ENCODE measurements around the gene PALLD.

DNA sequence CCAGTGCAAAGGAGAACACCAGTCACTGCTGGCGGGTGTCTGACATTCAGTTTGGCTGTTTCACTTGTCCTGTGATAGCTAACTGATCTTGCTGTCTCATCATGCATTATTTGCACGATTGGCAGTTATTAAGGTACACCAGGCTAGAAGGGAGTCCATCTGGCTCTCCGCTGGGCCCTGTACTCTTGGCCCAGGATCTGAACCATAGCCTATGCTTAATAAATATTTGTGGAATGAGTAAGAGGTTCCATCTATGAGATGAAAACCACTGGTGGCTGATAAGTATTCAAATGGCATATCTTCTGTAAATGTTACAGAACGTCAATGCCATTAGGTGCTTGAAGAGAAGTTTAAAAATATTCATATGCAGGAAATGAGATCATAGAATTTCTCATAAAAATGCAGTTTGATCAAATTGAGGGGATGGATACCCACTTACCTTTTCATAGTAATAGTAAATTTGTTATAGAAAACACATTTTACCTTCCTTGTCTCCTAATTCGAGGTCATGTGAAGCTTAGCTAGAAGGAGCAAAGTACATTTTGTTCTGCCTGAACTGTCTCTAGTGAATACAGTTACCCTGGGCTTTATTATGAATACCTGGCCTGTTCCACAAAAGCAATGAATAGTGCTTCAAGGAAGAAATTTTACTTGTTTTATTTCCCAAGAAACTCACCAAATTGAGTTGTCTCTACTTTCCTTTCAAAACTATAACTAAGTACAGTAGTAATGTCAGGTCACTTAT, 299.7 kb downstream of the PALLD start:
- TF ChIP-seq POLR2AphosphoS5 (IDR thresholded peaks at IDR 0.05; ENCODE audit: borderline replicate concordance, low read depth, low read length) (no peak), EZH2 (IDR thresholded peaks at IDR 0.05) (no peak), FOXP2 (optimal IDR thresholded peaks at IDR 0.05; ENCODE audit: control extremely low read depth, extremely low read length, insufficient read depth) (no peak)

Data from SK-N-MC (cell line).